Activated CD4-positive, alpha-beta T cell treated with anti-CD3 and anti-CD28 coated beads for 4 hours (primary cell): Measurements from ENCODE around the gene TCOF1.

Source experiments
- DNase-seq, 2 donors: peaks; one replicate each; pipeline ENCODE4 v3.0.0-alpha.2; 2020

TCOF1 gene

GRCh38 chr5:150391064-150391834 is 33.8 kb downstream of the TCOF1 start:
- DNase-seq = no peak

GRCh38 chr5:150391986-150392385 is 34.5 kb downstream of the TCOF1 start:
- no peak for DNase-seq

- DNase-seq = no peak
These were observed 35.2 kb downstream of the TCOF1 start for GRCh38 chr5:150392680-150393079.

- DNase-seq = no peak
These were observed 35.7 kb downstream of the TCOF1 start for GRCh38 chr5:150393096-150393645.

- no peak for DNase-seq
These were observed 36.6 kb downstream of the TCOF1 start for GRCh38 chr5:150394131-150394530.

GRCh38 chr5:150394912-150395687 is 37.6 kb downstream of the TCOF1 start:
- no peak for DNase-seq

- no peak for DNase-seq
These were observed 38.1 kb downstream of the TCOF1 start for GRCh38 chr5:150395688-150395975.

- DNase-seq = no peak
These were observed 38.8 kb downstream of the TCOF1 start for GRCh38 chr5:150396267-150396666.

GRCh38 chr5:150397146-150397781 is 39.8 kb downstream of the TCOF1 start:
- DNase-seq = no peak

GRCh38 chr5:150397782-150398721 is 40.6 kb downstream of the TCOF1 start:
- no peak for DNase-seq

- no peak for DNase-seq
These were observed 41.4 kb downstream of the TCOF1 start for GRCh38 chr5:150398722-150399523.

- no peak for DNase-seq
These were observed 42.2 kb downstream of the TCOF1 start for GRCh38 chr5:150399524-150400211.

- DNase-seq = no peak
These were observed 43.0 kb downstream of the TCOF1 start for GRCh38 chr5:150400316-150401075.

GRCh38 chr5:150401076-150401375 is 43.5 kb downstream of the TCOF1 start:
- no peak for DNase-seq

GRCh38 chr5:150401376-150402228 is 44.1 kb downstream of the TCOF1 start:
- no peak for DNase-seq

- no peak for DNase-seq
These were observed 44.8 kb downstream of the TCOF1 start for GRCh38 chr5:150402229-150402773.

GRCh38 chr5:150402901-150403342 is 45.4 kb downstream of the TCOF1 start:
- no peak for DNase-seq

- no peak for DNase-seq
These were observed 46.6 kb downstream of the TCOF1 start for GRCh38 chr5:150404121-150404520.

GRCh38 chr5:150404535-150404934 is 47.0 kb downstream of the TCOF1 start:
- no peak for DNase-seq
